SK-N-SH treated with all-trans-retinoic acid at 6 μM for 48 hours (cell line): ENCODE results near the gene MT1B.

Experiments used
- ATAC-seq: fragments of 200-7000 bp; cut with Tn5 transposase; 3 replicates; pipeline ENCODE4 v1.9.1; 2020; ENCODE audit warnings: mild to moderate bottlenecking, moderate library complexity
- BACH2 ChIP-seq: fragments of 250-450 bp; sonication (Bioruptor Pico); IDR thresholded peaks from 2 replicates; pipeline ENCODE4 v1.9.0; 2021; ENCODE audit warnings: mild to moderate bottlenecking, borderline replicate concordance
- CREB5 ChIP-seq: fragments of 250-450 bp; sonication (Bioruptor Pico); IDR thresholded peaks from 2 replicates; pipeline ENCODE4 v1.5.1; 2020; ENCODE audit warnings: low read depth, mild to moderate bottlenecking, moderate library complexity
- CSDC2 ChIP-seq: fragments of 250-450 bp; sonication (Bioruptor Pico); IDR thresholded peaks from 2 replicates; pipeline ENCODE4 v1.5.0; 2020; ENCODE audit warnings: mild to moderate bottlenecking, moderate library complexity
- ESRRG ChIP-seq: fragments of 250-450 bp; sonication (Bioruptor Pico); IDR thresholded peaks from 2 replicates; pipeline ENCODE4 v1.6.1; 2021; ENCODE audit warnings: mild to moderate bottlenecking
- GLIS3 ChIP-seq: fragments of 250-450 bp; sonication (Bioruptor Pico); IDR thresholded peaks from 2 replicates; pipeline ENCODE4 v1.5.0; 2020; ENCODE audit warnings: mild to moderate bottlenecking, moderate library complexity
- ISL1 ChIP-seq: fragments of 250-450 bp; sonication (Bioruptor Pico); IDR thresholded peaks from 2 replicates; pipeline ENCODE4 v2.1.2; 2022; ENCODE audit warnings: mild to moderate bottlenecking, moderate library complexity
- OSR1 ChIP-seq: fragments of 250-450 bp; sonication (Bioruptor Pico); IDR thresholded peaks from 2 replicates; pipeline ENCODE4 v1.8.0; 2022; ENCODE audit warnings: moderate library complexity, mild to moderate bottlenecking, inconsistent platforms
- PPARA ChIP-seq: fragments of 250-450 bp; sonication (Bioruptor Pico); IDR thresholded peaks from 2 replicates; pipeline ENCODE4 v1.5.0; 2020; ENCODE audit warnings: mild to moderate bottlenecking, borderline replicate concordance
- RARB ChIP-seq: fragments of 250-450 bp; sonication (Bioruptor Pico); IDR thresholded peaks from 2 replicates; pipeline ENCODE4 v1.8.0; 2021; ENCODE audit warnings: mild to moderate bottlenecking, moderate library complexity
- SNAI2 ChIP-seq: fragments of 250-450 bp; sonication (Bioruptor Pico); IDR thresholded peaks from 2 replicates; pipeline ENCODE4 v1.5.0; 2020; ENCODE audit warnings: mild to moderate bottlenecking, moderate library complexity
- TCF4 ChIP-seq: fragments of 250-450 bp; sonication (Bioruptor Pico); IDR thresholded peaks from 2 replicates; pipeline ENCODE4 v1.8.0; 2021; ENCODE audit warnings: mild to moderate bottlenecking, moderate library complexity, borderline replicate concordance
- TOX ChIP-seq: fragments of 250-450 bp; sonication (Bioruptor Pico); IDR thresholded peaks from 2 replicates; pipeline ENCODE4 v1.8.0; 2021; ENCODE audit warnings: mild to moderate bottlenecking, moderate library complexity, borderline replicate concordance
- ZC3H10 ChIP-seq: fragments of 250-450 bp; sonication (Bioruptor Pico); IDR thresholded peaks from 2 replicates; pipeline ENCODE4 v1.5.1; 2021; ENCODE audit warnings: mild to moderate bottlenecking, moderate library complexity
- ZFP3 ChIP-seq: fragments of 250-450 bp; sonication (Bioruptor Pico); IDR thresholded peaks from 2 replicates; pipeline ENCODE4 v1.5.0; 2020; ENCODE audit warnings: mild to moderate bottlenecking, moderate library complexity
- ZFP30 ChIP-seq: fragments of 450-650 bp; formaldehyde crosslinking; IDR thresholded peaks from 2 replicates; pipeline ENCODE4 v1.5.0; 2022; ENCODE audit warnings: mild to moderate bottlenecking, moderate library complexity
- ZNF565 ChIP-seq: fragments of 450-650 bp; formaldehyde crosslinking; conservative IDR thresholded peaks from 2 replicates; pipeline ENCODE4 v1.5.0; 2020; ENCODE audit warnings: low read depth, mild to moderate bottlenecking, moderate library complexity
- ZNF70 ChIP-seq: fragments of 450-650 bp; formaldehyde crosslinking; IDR thresholded peaks from 2 replicates; pipeline ENCODE4 v1.5.0; 2020; ENCODE audit warnings: mild to moderate bottlenecking, moderate library complexity
- ZNF8 ChIP-seq: fragments of 450-650 bp; formaldehyde crosslinking; IDR thresholded peaks from 2 replicates; pipeline ENCODE4 v1.5.0; 2020; ENCODE audit warnings: mild to moderate bottlenecking, moderate library complexity
- TF ChIP-seq, protein P1 (sequence below): fragments of 250-450 bp; sonication (Bioruptor Pico); IDR thresholded peaks from 2 replicates; pipeline ENCODE4 v1.5.0; 2020; ENCODE audit warnings: mild to moderate bottlenecking, moderate library complexity
- TF ChIP-seq, protein P2 (sequence below): fragments of 250-450 bp; sonication (Bioruptor Pico); IDR thresholded peaks from 2 replicates; pipeline ENCODE4 v1.8.0; 2021; ENCODE audit warnings: low read depth, mild to moderate bottlenecking, moderate library complexity, borderline replicate concordance

MT1B gene

GRCh38 chr16:56611281-56611833 lies 40.3 kb upstream of the MT1B start:
- TF ChIP-seq CSDC2 (CRISPR knock-in tag) (no peak), ESRRG (no peak), SNAI2 (CRISPR knock-in tag) (no peak), GLIS3 (no peak), ZFP30 (CRISPR knock-in tag) (no peak)
- TF ChIP-seq, protein P1, sequence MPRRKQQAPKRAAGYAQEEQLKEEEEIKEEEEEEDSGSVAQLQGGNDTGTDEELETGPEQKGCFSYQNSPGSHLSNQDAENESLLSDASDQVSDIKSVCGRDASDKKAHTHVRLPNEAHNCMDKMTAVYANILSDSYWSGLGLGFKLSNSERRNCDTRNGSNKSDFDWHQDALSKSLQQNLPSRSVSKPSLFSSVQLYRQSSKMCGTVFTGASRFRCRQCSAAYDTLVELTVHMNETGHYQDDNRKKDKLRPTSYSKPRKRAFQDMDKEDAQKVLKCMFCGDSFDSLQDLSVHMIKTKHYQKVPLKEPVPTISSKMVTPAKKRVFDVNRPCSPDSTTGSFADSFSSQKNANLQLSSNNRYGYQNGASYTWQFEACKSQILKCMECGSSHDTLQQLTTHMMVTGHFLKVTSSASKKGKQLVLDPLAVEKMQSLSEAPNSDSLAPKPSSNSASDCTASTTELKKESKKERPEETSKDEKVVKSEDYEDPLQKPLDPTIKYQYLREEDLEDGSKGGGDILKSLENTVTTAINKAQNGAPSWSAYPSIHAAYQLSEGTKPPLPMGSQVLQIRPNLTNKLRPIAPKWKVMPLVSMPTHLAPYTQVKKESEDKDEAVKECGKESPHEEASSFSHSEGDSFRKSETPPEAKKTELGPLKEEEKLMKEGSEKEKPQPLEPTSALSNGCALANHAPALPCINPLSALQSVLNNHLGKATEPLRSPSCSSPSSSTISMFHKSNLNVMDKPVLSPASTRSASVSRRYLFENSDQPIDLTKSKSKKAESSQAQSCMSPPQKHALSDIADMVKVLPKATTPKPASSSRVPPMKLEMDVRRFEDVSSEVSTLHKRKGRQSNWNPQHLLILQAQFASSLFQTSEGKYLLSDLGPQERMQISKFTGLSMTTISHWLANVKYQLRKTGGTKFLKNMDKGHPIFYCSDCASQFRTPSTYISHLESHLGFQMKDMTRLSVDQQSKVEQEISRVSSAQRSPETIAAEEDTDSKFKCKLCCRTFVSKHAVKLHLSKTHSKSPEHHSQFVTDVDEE (CRISPR knock-in tag) = no peak
- TF ChIP-seq, protein P2, sequence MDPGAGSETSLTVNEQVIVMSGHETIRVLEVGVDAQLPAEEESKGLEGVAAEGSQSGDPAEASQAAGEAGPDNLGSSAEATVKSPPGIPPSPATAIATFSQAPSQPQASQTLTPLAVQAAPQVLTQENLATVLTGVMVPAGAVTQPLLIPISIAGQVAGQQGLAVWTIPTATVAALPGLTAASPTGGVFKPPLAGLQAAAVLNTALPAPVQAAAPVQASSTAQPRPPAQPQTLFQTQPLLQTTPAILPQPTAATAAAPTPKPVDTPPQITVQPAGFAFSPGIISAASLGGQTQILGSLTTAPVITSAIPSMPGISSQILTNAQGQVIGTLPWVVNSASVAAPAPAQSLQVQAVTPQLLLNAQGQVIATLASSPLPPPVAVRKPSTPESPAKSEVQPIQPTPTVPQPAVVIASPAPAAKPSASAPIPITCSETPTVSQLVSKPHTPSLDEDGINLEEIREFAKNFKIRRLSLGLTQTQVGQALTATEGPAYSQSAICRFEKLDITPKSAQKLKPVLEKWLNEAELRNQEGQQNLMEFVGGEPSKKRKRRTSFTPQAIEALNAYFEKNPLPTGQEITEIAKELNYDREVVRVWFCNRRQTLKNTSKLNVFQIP = no peak
- ATAC-seq = no peak

GRCh38 chr16:56613706-56614105 lies 38.0 kb upstream of the MT1B start:
- TF ChIP-seq OSR1 (no peak), TCF4 (no peak), ZC3H10 (no peak), RARB (CRISPR knock-in tag) (no peak), ESRRG (no peak), TOX (CRISPR knock-in tag) (no peak), CSDC2 (CRISPR knock-in tag) (no peak), ZNF8 (CRISPR knock-in tag) (no peak), CREB5 (CRISPR knock-in tag) (no peak), ZNF70 (no peak), SNAI2 (CRISPR knock-in tag) (no peak), BACH2 (CRISPR knock-in tag) (no peak), GLIS3 (no peak), ZFP3 (no peak), PPARA (CRISPR knock-in tag) (no peak)
- TF ChIP-seq, protein P2 = no peak
- TF ChIP-seq, protein P1 (CRISPR knock-in tag) = no peak
- no peak for ATAC-seq

DNA sequence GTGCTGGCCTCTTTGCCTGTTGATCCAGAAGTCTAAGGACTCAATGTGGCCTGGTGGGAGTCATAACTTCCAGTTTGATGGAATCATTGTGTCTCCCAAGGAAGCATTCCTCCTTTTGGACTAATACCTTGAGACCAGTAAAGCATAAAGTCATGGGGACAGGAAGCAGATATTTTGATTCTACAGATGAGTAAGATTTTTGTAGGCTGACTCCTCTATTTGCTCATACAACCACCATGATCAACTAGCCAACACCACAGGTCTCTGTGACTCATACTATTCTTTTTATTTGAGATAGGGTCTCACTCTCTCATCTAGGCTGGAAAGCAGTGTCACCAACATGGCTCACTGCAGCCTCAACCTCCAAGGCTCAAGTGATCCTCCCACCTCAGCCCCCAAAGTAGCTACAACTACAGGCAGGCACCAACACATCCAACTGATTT lies 37.1 kb upstream of the MT1B start:
- TF ChIP-seq ZC3H10 (no peak), CSDC2 (CRISPR knock-in tag) (no peak), GLIS3 (no peak), BACH2 (CRISPR knock-in tag) (no peak), ISL1 (CRISPR knock-in tag) (no peak), ESRRG (no peak), ZFP3 (no peak), ZNF565 (CRISPR knock-in tag) (no peak), OSR1 (no peak)
- no peak for ATAC-seq
